Mesothelial cell of epicardium (in vitro differentiated cells): ENCODE measurements around the gene SLC20A1. TPM values are rescaled to one million over a fixed set of nuclear protein-coding genes. Genes with fewer than 3 reads are reported as not detected.
"Not testable (repeated sequence)": the region's sequence is repeated elsewhere in the genome, so short reads cannot be mapped to it uniquely, and the experiment has no call there.

ENCODE experiments used
- DNase-seq, 2 experiments: peaks; one replicate each; pipeline ENCODE4 v3.0.0; 2021; ENCODE audit warnings: low spot score in 2 of 2; ENCODE audit not compliant: unreplicated experiment in 2 of 2
- H3K27ac Mint-ChIP-seq: 2 replicates; pipeline ENCODE4 v1.8.0; 2021; ENCODE audit warnings: mixed read lengths
- H3K27me3 Mint-ChIP-seq: 2 replicates; pipeline ENCODE4 v1.8.0; 2021; ENCODE audit warnings: low read depth, mixed read lengths
- H3K36me3 Mint-ChIP-seq: 2 replicates; pipeline ENCODE4 v1.8.0; 2021; ENCODE audit warnings: mixed read lengths
- H3K4me1 Mint-ChIP-seq: 2 replicates; pipeline ENCODE4 v1.8.0; 2021; ENCODE audit warnings: mixed read lengths
- H3K4me3 Mint-ChIP-seq: 2 replicates; pipeline ENCODE4 v1.8.0; 2021; ENCODE audit warnings: mild to moderate bottlenecking, moderate library complexity, mixed read lengths
- H3K9me3 Mint-ChIP-seq: 2 replicates; pipeline ENCODE4 v1.8.0; 2021; ENCODE audit warnings: mixed read lengths
- total RNA-seq: library from RNA; stranded (reverse); gene quantifications from 3 replicates; pipeline ENCODE4 v1.2.1, GENCODE V29; 2021
- TF ChIP-seq, protein P1 (sequence below): fragments of 200-600 bp; sonication (generic); IDR thresholded peaks from one replicate; pipeline ENCODE4 v1.5.0; 2021; ENCODE audit warnings: antibody characterized with exemption; ENCODE audit not compliant: unreplicated experiment

Gene SLC20A1
- total RNA-seq, 1 donor from 2014 or later = 46.3 TPM

DNA sequence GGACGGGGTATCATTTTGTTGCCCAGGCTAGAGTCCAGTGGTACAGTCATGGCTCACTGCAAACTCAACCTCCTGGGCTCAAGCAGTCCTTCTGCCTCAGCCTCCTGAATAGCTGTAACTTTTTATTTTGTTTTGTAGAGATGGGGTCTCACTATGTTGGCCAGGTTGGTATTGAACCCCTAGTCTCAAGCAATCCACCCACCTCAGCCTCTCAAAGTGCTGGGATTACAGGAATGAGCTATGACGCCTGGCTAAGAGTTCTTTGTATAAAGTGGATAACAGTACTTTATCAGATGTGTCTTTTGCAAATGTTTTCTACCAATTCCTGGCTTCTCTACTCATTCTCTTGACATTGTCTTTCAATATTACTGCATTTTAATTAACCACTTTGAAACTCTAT is 57.9 kb downstream of the SLC20A1 start:
- Mint-ChIP-seq H3K27me3 (peaks cover 9% of the 10 kb centered on the region), H3K36me3 (no peaks in the 10 kb centered on the region), H3K27ac (no peak overlapping the region), H3K4me1 (peaks cover 4% of the 10 kb centered on the region), H3K4me3 (no peak overlapping the region), H3K9me3 (no peaks in the 10 kb centered on the region)
- DNase-seq = no peak
- TF ChIP-seq, protein P1, sequence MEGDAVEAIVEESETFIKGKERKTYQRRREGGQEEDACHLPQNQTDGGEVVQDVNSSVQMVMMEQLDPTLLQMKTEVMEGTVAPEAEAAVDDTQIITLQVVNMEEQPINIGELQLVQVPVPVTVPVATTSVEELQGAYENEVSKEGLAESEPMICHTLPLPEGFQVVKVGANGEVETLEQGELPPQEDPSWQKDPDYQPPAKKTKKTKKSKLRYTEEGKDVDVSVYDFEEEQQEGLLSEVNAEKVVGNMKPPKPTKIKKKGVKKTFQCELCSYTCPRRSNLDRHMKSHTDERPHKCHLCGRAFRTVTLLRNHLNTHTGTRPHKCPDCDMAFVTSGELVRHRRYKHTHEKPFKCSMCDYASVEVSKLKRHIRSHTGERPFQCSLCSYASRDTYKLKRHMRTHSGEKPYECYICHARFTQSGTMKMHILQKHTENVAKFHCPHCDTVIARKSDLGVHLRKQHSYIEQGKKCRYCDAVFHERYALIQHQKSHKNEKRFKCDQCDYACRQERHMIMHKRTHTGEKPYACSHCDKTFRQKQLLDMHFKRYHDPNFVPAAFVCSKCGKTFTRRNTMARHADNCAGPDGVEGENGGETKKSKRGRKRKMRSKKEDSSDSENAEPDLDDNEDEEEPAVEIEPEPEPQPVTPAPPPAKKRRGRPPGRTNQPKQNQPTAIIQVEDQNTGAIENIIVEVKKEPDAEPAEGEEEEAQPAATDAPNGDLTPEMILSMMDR = no peak

DNA sequence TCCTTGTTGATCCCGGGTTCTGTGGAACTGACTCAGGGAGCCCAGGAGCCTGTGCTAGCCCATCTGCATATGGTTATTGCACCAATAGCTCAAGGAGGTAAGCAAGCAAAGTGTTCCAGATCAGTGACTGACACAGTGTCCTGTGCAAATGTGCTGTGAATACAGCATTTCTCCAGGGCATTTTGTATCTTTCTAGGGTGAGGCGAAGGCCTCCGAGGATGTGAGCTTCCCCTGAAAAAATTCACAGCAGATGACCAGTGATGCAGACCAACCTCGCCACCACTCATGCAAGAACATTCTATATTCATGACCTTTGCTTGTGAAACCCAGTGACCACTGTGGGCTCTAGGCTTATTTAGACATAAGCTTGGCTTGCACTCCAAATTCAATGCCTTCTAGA is 59.8 kb downstream of the SLC20A1 start:
- no peak overlapping the region for H3K4me3 Mint-ChIP-seq
- TF ChIP-seq, protein P1 = no peak
- peaks cover 6% of the 10 kb centered on the region for H3K27me3 Mint-ChIP-seq
- no peaks in the 10 kb centered on the region for H3K36me3 Mint-ChIP-seq
- no peak overlapping the region for H3K27ac Mint-ChIP-seq
- peaks cover 4% of the 10 kb centered on the region for H3K4me1 Mint-ChIP-seq
- DNase-seq = peak in 1 of 2 experiments; percentile 5
- H3K9me3 Mint-ChIP-seq = no peaks in the 10 kb centered on the region

DNA sequence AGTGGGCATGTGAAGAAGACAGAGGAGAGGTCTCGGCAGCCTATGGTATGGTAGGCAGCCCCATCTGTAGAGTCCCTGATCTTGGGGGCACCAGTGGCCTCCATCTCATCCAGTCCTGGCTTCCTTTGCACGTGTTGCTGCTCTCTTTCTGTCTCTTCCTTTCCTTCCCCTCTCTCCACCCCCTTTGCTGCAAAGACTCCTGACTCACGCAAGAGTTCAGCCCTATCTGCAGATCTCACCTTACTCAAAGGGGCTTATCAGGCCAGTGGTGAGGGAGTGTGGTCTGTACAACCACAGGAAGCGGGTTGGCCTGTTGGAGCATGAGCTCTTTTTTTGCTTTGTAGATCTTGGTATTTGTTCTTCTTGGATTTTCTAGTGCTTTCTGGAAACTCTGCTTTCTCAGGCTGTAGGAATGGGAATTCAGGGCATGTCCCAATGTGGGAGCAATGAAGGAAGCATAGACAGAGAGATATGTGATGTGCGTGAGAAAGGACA is 60.5 kb downstream of the SLC20A1 start:
- Mint-ChIP-seq H3K9me3 (no peaks in the 10 kb centered on the region), H3K36me3 (no peaks in the 10 kb centered on the region), H3K4me3 (no peak overlapping the region), H3K27me3 (peaks cover 7% of the 10 kb centered on the region), H3K27ac (no peak overlapping the region), H3K4me1 (peaks cover 4% of the 10 kb centered on the region)
- TF ChIP-seq, protein P1 = no peak
- DNase-seq = no peak

DNA sequence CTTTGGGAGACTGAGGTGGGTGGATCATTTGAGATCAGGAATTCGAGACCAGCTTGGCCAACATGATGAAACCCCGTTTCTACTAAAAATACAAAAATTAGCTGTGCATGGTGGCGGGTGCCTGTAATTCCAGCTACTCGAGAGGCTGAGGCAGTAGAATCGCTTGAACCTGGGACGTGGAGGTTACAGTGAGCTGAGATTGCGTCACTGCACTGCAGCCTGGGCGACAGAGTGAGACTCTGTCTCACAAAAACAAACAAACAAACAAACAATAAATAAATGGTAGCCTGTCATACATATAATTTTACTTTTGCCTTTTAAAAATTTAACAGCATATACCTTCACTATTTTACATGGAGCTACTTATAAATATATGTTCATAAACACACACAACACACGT is 61.2 kb downstream of the SLC20A1 start:
- H3K9me3 Mint-ChIP-seq, H3K4me1 Mint-ChIP-seq, H3K27ac Mint-ChIP-seq, H3K27me3 Mint-ChIP-seq, H3K4me3 Mint-ChIP-seq, H3K36me3 Mint-ChIP-seq, DNase-seq: not testable (repeated sequence)

DNA sequence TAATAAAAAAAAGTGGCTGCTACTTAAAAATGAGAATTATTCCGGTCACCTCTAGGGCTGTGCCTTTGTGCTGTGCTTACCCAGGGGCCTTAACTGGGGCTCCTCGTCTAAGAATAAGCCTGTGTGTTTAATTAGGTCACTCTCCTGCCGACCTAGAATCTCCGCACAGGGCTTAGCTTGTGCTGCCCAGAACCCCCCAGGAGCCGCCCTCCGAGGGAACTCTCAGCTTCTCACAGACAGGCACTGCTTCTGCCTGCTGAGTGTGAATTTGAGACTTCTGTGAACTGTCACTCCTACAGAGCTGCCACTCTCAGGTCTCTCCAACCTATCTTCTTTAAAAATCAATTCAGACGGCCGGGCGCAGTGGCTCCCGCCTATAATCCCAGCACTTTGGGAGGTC is 63.2 kb downstream of the SLC20A1 start:
- Mint-ChIP-seq H3K36me3 (no peaks in the 10 kb centered on the region), H3K4me3 (no peak overlapping the region), H3K27ac (no peak overlapping the region), H3K9me3 (no peaks in the 10 kb centered on the region), H3K27me3 (peaks cover 18% of the 10 kb centered on the region), H3K4me1 (peaks cover 4% of the 10 kb centered on the region)
- TF ChIP-seq, protein P1 = no peak
- DNase-seq = no peak

DNA sequence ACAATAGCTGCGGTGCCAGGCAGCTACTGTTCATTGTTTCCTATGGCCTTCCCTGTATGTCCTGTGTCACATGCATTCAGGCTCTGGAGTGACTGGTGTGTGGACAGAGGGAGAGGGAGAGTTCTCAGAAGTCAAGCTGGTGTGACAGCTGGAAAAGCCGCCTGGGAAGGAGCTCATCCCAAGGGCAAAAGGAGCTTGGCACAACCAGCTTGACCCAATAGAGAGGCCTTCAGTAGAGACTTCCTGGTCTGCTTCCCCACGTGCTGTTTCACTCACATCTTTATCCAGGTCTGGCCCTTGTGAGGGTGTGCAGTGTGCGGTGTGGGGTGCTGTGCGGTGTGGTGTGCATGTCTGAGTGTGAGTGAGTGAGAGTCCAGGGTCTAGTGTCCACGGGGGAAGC is 64.0 kb downstream of the SLC20A1 start:
- no peak overlapping the region for H3K27ac Mint-ChIP-seq
- DNase-seq = no peak
- TF ChIP-seq, protein P1 = no peak
- peaks cover 16% of the 10 kb centered on the region for H3K27me3 Mint-ChIP-seq
- H3K4me3 Mint-ChIP-seq = no peak overlapping the region
- no peaks in the 10 kb centered on the region for H3K36me3 Mint-ChIP-seq
- H3K4me1 Mint-ChIP-seq = peaks cover 4% of the 10 kb centered on the region
- H3K9me3 Mint-ChIP-seq = no peaks in the 10 kb centered on the region
